ENCODE data around the gene RERE. TPM values are rescaled to one million over a fixed set of nuclear protein-coding genes. Genes with fewer than 3 reads are reported as not detected.

RERE gene
- polyA plus RNA-seq, 4 donors, result 112 to 163 (median 156) TPM

GRCh38 chr1:8422510-8423268 lies 394.8 kb downstream of the RERE start:
- no peak for DNase-seq (ENCODE audit: low read depth in 4 of 4, low spot score in 3 of 4)

GRCh38 chr1:8421721-8422120 lies 395.7 kb downstream of the RERE start:
- DNase-seq (ENCODE audit: low read depth in 4 of 4, low spot score in 3 of 4), result no peak

GRCh38 chr1:8420318-8420717 lies 397.1 kb downstream of the RERE start:
- no peak for DNase-seq (ENCODE audit: low read depth in 4 of 4, low spot score in 3 of 4)

- DNase-seq (ENCODE audit: low read depth in 4 of 4, low spot score in 3 of 4), result no peak
Measured at GRCh38 chr1:8419861-8420260, 397.6 kb downstream of the RERE start.

- DNase-seq (ENCODE audit: low read depth in 4 of 4, low spot score in 3 of 4), result no peak
Measured at GRCh38 chr1:8419172-8419571, 398.3 kb downstream of the RERE start.

- no peak for DNase-seq (ENCODE audit: low read depth in 4 of 4, low spot score in 3 of 4)
Measured at GRCh38 chr1:8418301-8418700, 399.1 kb downstream of the RERE start.

GRCh38 chr1:8417625-8418024 lies 399.8 kb downstream of the RERE start:
- DNase-seq (ENCODE audit: low read depth in 4 of 4, low spot score in 3 of 4), result no peak

- DNase-seq (ENCODE audit: low read depth in 4 of 4, low spot score in 3 of 4), result no peak
Measured at GRCh38 chr1:8416881-8417280, 400.6 kb downstream of the RERE start.

GRCh38 chr1:8415526-8416278 lies 401.7 kb downstream of the RERE start:
- DNase-seq (ENCODE audit: low read depth in 4 of 4, low spot score in 3 of 4), result no peak

GRCh38 chr1:8412183-8412831 lies 405.1 kb downstream of the RERE start:
- no peak for DNase-seq (ENCODE audit: low read depth in 4 of 4, low spot score in 3 of 4)

GRCh38 chr1:8411803-8412182 lies 405.6 kb downstream of the RERE start:
- no peak for DNase-seq (ENCODE audit: low read depth in 4 of 4, low spot score in 3 of 4)

GRCh38 chr1:8410791-8411190 lies 406.6 kb downstream of the RERE start:
- no peak for DNase-seq (ENCODE audit: low read depth in 4 of 4, low spot score in 3 of 4)

GRCh38 chr1:8409606-8410005 lies 407.8 kb downstream of the RERE start:
- no peak for DNase-seq (ENCODE audit: low read depth in 4 of 4, low spot score in 3 of 4)

- DNase-seq (ENCODE audit: low read depth in 4 of 4, low spot score in 3 of 4), result no peak
Measured at GRCh38 chr1:8409106-8409505, 408.3 kb downstream of the RERE start.

- peak in 2 of 4 donors; percentile 77 to 81 for DNase-seq (ENCODE audit: low read depth in 4 of 4, low spot score in 3 of 4)
Measured at GRCh38 chr1:8408151-8408839, 409.1 kb downstream of the RERE start.

GRCh38 chr1:8407652-8408051 lies 409.8 kb downstream of the RERE start:
- DNase-seq (ENCODE audit: low read depth in 4 of 4, low spot score in 3 of 4), result no peak

GRCh38 chr1:8406960-8407359 lies 410.5 kb downstream of the RERE start:
- no peak for DNase-seq (ENCODE audit: low read depth in 4 of 4, low spot score in 3 of 4)

GRCh38 chr1:8406011-8406410 lies 411.4 kb downstream of the RERE start:
- no peak for DNase-seq (ENCODE audit: low read depth in 4 of 4, low spot score in 3 of 4)

GRCh38 chr1:8404460-8405370 lies 412.7 kb downstream of the RERE start:
- no peak for DNase-seq (ENCODE audit: low read depth in 4 of 4, low spot score in 3 of 4)

- no peak for DNase-seq (ENCODE audit: low read depth in 4 of 4, low spot score in 3 of 4)
Measured at GRCh38 chr1:8402109-8402710, 415.2 kb downstream of the RERE start.

Data from left renal pelvis (tissue), 4 donors.